Loucy (cell line): ENCODE measurements around the gene NFATC4.

Experiments
- H2AFZ ChIP-seq: fragments of 200-600 bp; sonication (generic); 2 replicates; pipeline ENCODE4 v1.6.0; 2016; ENCODE audit warnings: antibody characterized with exemption, mild to moderate bottlenecking, low read length, moderate library complexity
- H3F3A ChIP-seq: fragments of 200-600 bp; 2 replicates; pipeline ENCODE4 v1.6.0; 2016; ENCODE audit warnings: antibody characterized with exemption, low read depth, mild to moderate bottlenecking
- H3K27me3 ChIP-seq: fragments of 200-600 bp; sonication (generic); 2 replicates; pipeline ENCODE4 v1.6.1; 2014; ENCODE audit warnings: low read length, mild to moderate bottlenecking; ENCODE audit not compliant: insufficient read depth, poor library complexity, severe bottlenecking
- H3K36me3 ChIP-seq: fragments of 200-600 bp; sonication (generic); 2 replicates; pipeline ENCODE4 v1.6.1; 2016; ENCODE audit warnings: low read length; ENCODE audit not compliant: insufficient read depth
- H3K4me1 ChIP-seq: fragments of 200-600 bp; sonication (generic); 2 replicates; pipeline ENCODE4 v1.5.1; 2014; ENCODE audit warnings: low read length, mild to moderate bottlenecking; ENCODE audit not compliant: insufficient read depth, poor library complexity, severe bottlenecking
- H3K4me2 ChIP-seq: fragments of 200-600 bp; sonication (generic); 2 replicates; pipeline ENCODE4 v1.6.0; 2014; ENCODE audit warnings: antibody characterized with exemption, low read length, low read depth, mild to moderate bottlenecking; ENCODE audit not compliant: poor library complexity, severe bottlenecking
- H3K4me3 ChIP-seq: fragments of 200-600 bp; sonication (generic); 2 replicates; pipeline ENCODE4 v1.5.1; 2014; ENCODE audit warnings: low read length, mild to moderate bottlenecking, mixed read lengths; ENCODE audit not compliant: poor library complexity, severe bottlenecking
- H3K79me2 ChIP-seq: fragments of 200-600 bp; sonication (generic); 2 replicates; pipeline ENCODE4 v1.6.1; 2014; ENCODE audit warnings: low read length; ENCODE audit not compliant: insufficient read depth
- H3K9ac ChIP-seq: fragments of 200-600 bp; sonication (generic); 2 replicates; pipeline ENCODE4 v1.6.0; 2014; ENCODE audit warnings: mild to moderate bottlenecking, low read depth, low read length, moderate library complexity; ENCODE audit not compliant: poor library complexity, severe bottlenecking
- H3K9me2 ChIP-seq: fragments of 200-600 bp; sonication (generic); replicated peaks from 2 replicates; pipeline ENCODE4 v1.6.1; 2016; ENCODE audit warnings: low read depth, low read length, mixed read lengths
- H3K9me3 ChIP-seq: fragments of 200-600 bp; sonication (generic); 2 replicates; pipeline ENCODE4 v1.6.1; 2014; ENCODE audit warnings: mild to moderate bottlenecking, antibody characterized with exemption, low read length, low read depth; ENCODE audit not compliant: insufficient read depth
- H4K20me1 ChIP-seq: fragments of 200-600 bp; sonication (generic); 2 replicates; pipeline ENCODE4 v1.6.0; 2014; ENCODE audit warnings: antibody characterized with exemption, low read length, mild to moderate bottlenecking; ENCODE audit not compliant: insufficient read depth, poor library complexity, severe bottlenecking
- CTCF ChIP-seq: fragments of 200-600 bp; sonication (generic); conservative IDR thresholded peaks from 2 replicates; pipeline ENCODE4 v1.5.1; 2014; ENCODE audit warnings: mild to moderate bottlenecking, antibody characterized with exemption, low read length
- EZH2phosphoT487 ChIP-seq: fragments of 200-600 bp; IDR thresholded peaks from 2 replicates; pipeline ENCODE4 v1.6.1; 2018; ENCODE audit warnings: antibody characterized with exemption, mild to moderate bottlenecking, moderate library complexity, borderline replicate concordance

NFATC4 gene

GRCh38 chr14:24338843-24339242, 29.1 kb upstream of the NFATC4 start:
- Histone ChIP-seq H3K9ac (peak overlapping the region; percentile 77), H3K9me3 (no peaks in the 10 kb centered on the region), H3K4me3 (peak overlapping the region; percentile 77), H2AFZ (no peak overlapping the region), H3K4me2 (peak overlapping the region; percentile 72), H3K27me3 (no peaks in the 10 kb centered on the region), H3F3A (no peaks in the 10 kb centered on the region), H3K9me2 (no peaks in the 10 kb centered on the region), H3K4me1 (peaks cover 46% of the 10 kb centered on the region), H3K36me3 (no peaks in the 10 kb centered on the region), H4K20me1 (no peaks in the 10 kb centered on the region), H3K79me2 (peaks cover 6% of the 10 kb centered on the region; the same call in 1 of the 2 replicates)
- TF ChIP-seq EZH2phosphoT487 (no peak), CTCF (no peak)

GRCh38 chr14:24339284-24340151, 28.5 kb upstream of the NFATC4 start, which contains the start of gene RIPK3:
Gene RIPK3, minus strand, starts transcription at chr14:24339991. Its CDS starts 165 bp downstream, at chr14:24339826.
- H3K4me2 ChIP-seq, result peak within 1 kb of the TSS; percentile 72
- no peaks in the 10 kb centered on the region for H4K20me1 ChIP-seq
- no peaks in the 10 kb centered on the region for H3F3A ChIP-seq
- peak within 1 kb of the TSS; percentile 77 for H3K9ac ChIP-seq
- no peaks in the 10 kb centered on the region for H3K27me3 ChIP-seq
- peaks cover 6% of the 10 kb centered on the region; the same call in 1 of the 2 replicates for H3K79me2 ChIP-seq
- peak within 1 kb of the TSS; percentile 57 for H2AFZ ChIP-seq
- H3K9me3 ChIP-seq, result no peaks in the 10 kb centered on the region
- TF ChIP-seq CTCF (no peak), EZH2phosphoT487 (no peak)
- no peaks in the 10 kb centered on the region for H3K36me3 ChIP-seq
- peaks cover 43% of the 10 kb centered on the region for H3K4me1 ChIP-seq
- H3K4me3 ChIP-seq, result peak within 1 kb of the TSS; percentile 77
- H3K9me2 ChIP-seq, result no peaks in the 10 kb centered on the region

- TF ChIP-seq CTCF (no peak), EZH2phosphoT487 (no peak)
Observed at GRCh38 chr14:24340606-24341005, 27.4 kb upstream of the NFATC4 start.

More at GRCh38 chr14:24340606-24341005, 27.4 kb upstream of the NFATC4 start:
- Histone ChIP-seq H3K27me3 (no peaks in the 10 kb centered on the region), H3K9ac (no peak overlapping the region), H3K9me3 (no peaks in the 10 kb centered on the region), H3K4me2 (no peak overlapping the region), H3K9me2 (no peaks in the 10 kb centered on the region), H3F3A (no peaks in the 10 kb centered on the region), H4K20me1 (no peaks in the 10 kb centered on the region), H3K4me1 (peaks cover 37% of the 10 kb centered on the region), H2AFZ (no peak overlapping the region), H3K79me2 (peaks cover 6% of the 10 kb centered on the region; the same call in 1 of the 2 replicates), H3K4me3 (no peak overlapping the region), H3K36me3 (no peaks in the 10 kb centered on the region)
